Activated naive CD4-positive, alpha-beta T cell treated with Interleukin-2 at 50 U/mL for 16 hours (primary cell): ENCODE data around the gene GNA15.

Source experiments
- DNase-seq: peaks from one replicate; pipeline ENCODE4 v3.0.0-alpha.2; 2020

Gene GNA15

GRCh38 chr19:3121821-3122511 lies 13.9 kb upstream of the GNA15 start:
- DNase-seq = no peak

- DNase-seq = no peak
Measured at GRCh38 chr19:3122512-3122870, 13.3 kb upstream of the GNA15 start.

- DNase-seq = no peak
Measured at GRCh38 chr19:3123088-3123721, 12.6 kb upstream of the GNA15 start.

- DNase-seq = no peak
Measured at GRCh38 chr19:3123956-3124355, 11.9 kb upstream of the GNA15 start.

GRCh38 chr19:3124630-3125029 lies 11.2 kb upstream of the GNA15 start:
- DNase-seq = no peak

GRCh38 chr19:3125900-3126524 lies 9.8 kb upstream of the GNA15 start:
- DNase-seq = peak; percentile 81

- no peak for DNase-seq
Measured at GRCh38 chr19:3129112-3129511, 6.7 kb upstream of the GNA15 start.

GRCh38 chr19:3131168-3131567 lies 4.7 kb upstream of the GNA15 start:
- no peak for DNase-seq

GRCh38 chr19:3132971-3133792 lies 2.7 kb upstream of the GNA15 start:
- peak; percentile 85 for DNase-seq

- no peak for DNase-seq
Measured at GRCh38 chr19:3133793-3134116, 2.1 kb upstream of the GNA15 start.

GRCh38 chr19:3136684-3137055 lies 837 bp downstream of the GNA15 start:
- no peak for DNase-seq

GRCh38 chr19:3137119-3137518 lies 1.3 kb downstream of the GNA15 start:
- DNase-seq = no peak

- no peak for DNase-seq
Measured at GRCh38 chr19:3138268-3138667, 2.4 kb downstream of the GNA15 start.

- DNase-seq = no peak
Measured at GRCh38 chr19:3140667-3141038, 4.8 kb downstream of the GNA15 start.

GRCh38 chr19:3142292-3142670 lies 6.4 kb downstream of the GNA15 start:
- DNase-seq = peak; percentile 68

- no peak for DNase-seq
Measured at GRCh38 chr19:3142781-3143337, 7.0 kb downstream of the GNA15 start.

- DNase-seq = no peak
Measured at GRCh38 chr19:3145909-3146676, 10.3 kb downstream of the GNA15 start.

- DNase-seq = peak; percentile 76
Measured at GRCh38 chr19:3146677-3147100, 10.9 kb downstream of the GNA15 start.

GRCh38 chr19:3148503-3148902 lies 12.7 kb downstream of the GNA15 start:
- DNase-seq = no peak

GRCh38 chr19:3149089-3149488 lies 13.3 kb downstream of the GNA15 start:
- DNase-seq = no peak

GRCh38 chr19:3149526-3150505 lies 14.0 kb downstream of the GNA15 start:
- DNase-seq = no peak
